Right lobe of liver (tissue), 6 donors: ENCODE results near the gene PTCD3. TPM values are rescaled to one million over a fixed set of nuclear protein-coding genes. Genes with fewer than 3 reads are reported as not detected.

Experiments used
- ATAC-seq, 4 donors: fragments of 200-7000 bp; cut with Tn5 transposase; one replicate each; pipeline ENCODE4 v1.9.1; 2020; ENCODE audit warnings: mild to moderate bottlenecking in 4 of 4, moderate library complexity in 4 of 4
- DNase-seq, 3 donors: peaks; one replicate each; pipeline ENCODE4 v3.0.0-alpha.2; 2020
- H3K27ac ChIP-seq, 3 donors: fragments of 200-600 bp; one replicate each; pipeline ENCODE4 v1.8.0; 2022
- H3K27me3 ChIP-seq, 2 donors: fragments of 200-600 bp; one replicate each; pipeline ENCODE4 v1.8.0; 2022
- H3K36me3 ChIP-seq, 4 donors: fragments of 200-600 bp; sonication (generic) in 1 of 4; one replicate each; pipeline versions ENCODE4 v1.5.1 to v1.8.0; 2017 to 2022; ENCODE audit warnings: control low read depth in 1 of 4
- H3K4me1 ChIP-seq, 4 donors: fragments of 200-600 bp; sonication (generic) in 1 of 4; one replicate each; pipeline versions ENCODE4 v1.5.1 to v1.8.0; 2017 to 2022; ENCODE audit warnings: control low read depth in 1 of 4
- H3K4me3 ChIP-seq, 3 donors: fragments of 200-600 bp; one replicate each; pipeline ENCODE4 v1.8.0; 2022
- H3K9me3 ChIP-seq, 4 donors: fragments of 200-600 bp; sonication (generic) in 1 of 4; one replicate each; pipeline versions ENCODE4 v1.5.1 to v1.8.0; 2017 to 2022; ENCODE audit warnings: control low read depth in 1 of 4
- POLR2A ChIP-seq: fragments of 450-650 bp; IDR thresholded peaks from one replicate; pipeline ENCODE4 v1.6.1; 2017; ENCODE audit warnings: antibody characterized with exemption, mild to moderate bottlenecking
- WGBS: methylation state at CpG from one replicate; pipeline ENCODE4 v1.1.6; 2018; ENCODE audit warnings: low coverage, low lambda C conversion rate; ENCODE audit not compliant: insufficient coverage; ENCODE audit errors: missing lambda C conversion rate; 5-methylcytosine and 5-hydroxymethylcytosine counted together
- intact Hi-C, 2 donors: fragments of 100-400 bp; cut with DNase I; formaldehyde crosslinking; loops; one replicate each; pipeline versions ENCODE4 v1.11.2 to v1.14.1; 2022
- total RNA-seq, 6 experiments: library from RNA; depleted of rRNA in 2 of 6; stranded (reverse); fragments of >200 nt in 2 of 6; fragmentation: NEBNext Ultra II Directional in 3 of 6; extraction: Animal tissue kit (Norgen Biotek cat#: 25700) in 3 of 6; gene quantifications; one replicate each; pipeline versions ENCODE4 v1.1.0 to v1.2.4, GENCODE V29; 2016 to 2023
- TF ChIP-seq, protein P1 (sequence below), 4 donors: fragments of 200-600 bp in 3 of 4; fragments of 450-650 bp in 1 of 4; IDR thresholded peaks; one replicate each; pipeline versions ENCODE4 v1.5.1 to v1.8.0; 2016 to 2022; ENCODE audit warnings: antibody characterized with exemption in 4 of 4, mild to moderate bottlenecking in 2 of 4
- donor health status: DM: no; HTN: yes; CAD: no.
- donor health status: DM: no; HTN: no; CAD: no.
- donor health status: DM: no; HTN: no; CAD: no.
- donor health status: DM: no; HTN: yes; CAD: no.
- donor health status: DM: no; HTN: yes; CAD: no.

Gene PTCD3
- total RNA-seq, 6 experiments from 2014 or later, result 47.6 to 68.2 (median 56.1) TPM

DNA sequence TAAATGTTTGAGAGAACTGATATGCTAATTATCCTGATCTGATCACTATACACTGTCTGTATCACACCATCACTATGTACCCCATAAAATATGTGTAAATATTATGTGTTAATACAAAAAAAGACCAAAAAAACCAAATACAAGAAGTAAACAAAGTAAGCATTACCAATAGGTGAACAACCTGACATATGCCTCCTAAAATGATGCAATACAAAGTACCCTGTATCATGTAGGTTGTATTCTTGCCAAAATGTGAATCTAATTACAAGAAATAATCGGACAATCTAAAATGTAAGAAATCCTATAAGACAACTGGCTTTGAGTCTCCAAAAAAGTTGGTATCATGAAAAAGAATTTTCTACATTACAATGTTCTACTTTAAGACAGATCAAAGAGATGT, 8.1 kb upstream of the PTCD3 start:
- no peak for ATAC-seq
- no peak for TF ChIP-seq POLR2A
- TF ChIP-seq, protein P1, sequence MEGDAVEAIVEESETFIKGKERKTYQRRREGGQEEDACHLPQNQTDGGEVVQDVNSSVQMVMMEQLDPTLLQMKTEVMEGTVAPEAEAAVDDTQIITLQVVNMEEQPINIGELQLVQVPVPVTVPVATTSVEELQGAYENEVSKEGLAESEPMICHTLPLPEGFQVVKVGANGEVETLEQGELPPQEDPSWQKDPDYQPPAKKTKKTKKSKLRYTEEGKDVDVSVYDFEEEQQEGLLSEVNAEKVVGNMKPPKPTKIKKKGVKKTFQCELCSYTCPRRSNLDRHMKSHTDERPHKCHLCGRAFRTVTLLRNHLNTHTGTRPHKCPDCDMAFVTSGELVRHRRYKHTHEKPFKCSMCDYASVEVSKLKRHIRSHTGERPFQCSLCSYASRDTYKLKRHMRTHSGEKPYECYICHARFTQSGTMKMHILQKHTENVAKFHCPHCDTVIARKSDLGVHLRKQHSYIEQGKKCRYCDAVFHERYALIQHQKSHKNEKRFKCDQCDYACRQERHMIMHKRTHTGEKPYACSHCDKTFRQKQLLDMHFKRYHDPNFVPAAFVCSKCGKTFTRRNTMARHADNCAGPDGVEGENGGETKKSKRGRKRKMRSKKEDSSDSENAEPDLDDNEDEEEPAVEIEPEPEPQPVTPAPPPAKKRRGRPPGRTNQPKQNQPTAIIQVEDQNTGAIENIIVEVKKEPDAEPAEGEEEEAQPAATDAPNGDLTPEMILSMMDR (IDR thresholded peaks at IDR 0.05), result no peak
- intact Hi-C loops, result no loop called here
- Histone ChIP-seq H3K36me3 (peaks cover 0 to 28% (median 11%) of the 10 kb centered on the region in 4 donors), H3K4me3 (no peak overlapping the region), H3K27me3 (no peaks in the 10 kb centered on the region), H3K9me3 (no peaks in the 10 kb centered on the region), H3K27ac (no peak overlapping the region), H3K4me1 (no peaks in the 10 kb centered on the region)
- WGBS, result 58% methylated on average over 1 of the region's 1 CpG
- DNase-seq, result no peak

DNA sequence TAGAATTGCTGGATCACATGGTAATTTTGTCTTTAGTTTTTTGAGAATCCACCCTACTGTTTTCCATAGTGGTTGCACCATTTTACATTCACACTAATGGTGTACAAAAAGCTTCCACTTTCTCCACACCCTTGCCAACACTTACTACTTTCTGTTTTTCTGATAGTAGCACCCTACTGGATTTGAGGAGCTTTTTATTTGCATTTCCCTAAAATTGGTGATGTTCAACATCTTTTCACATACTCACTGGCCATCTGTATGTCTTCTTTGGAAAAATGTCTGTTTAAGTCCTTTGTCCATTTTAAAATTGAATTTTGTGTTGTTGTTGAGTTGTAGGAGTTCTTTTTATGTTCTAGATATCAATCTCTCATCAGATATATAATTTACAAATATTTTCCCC, 3.9 kb upstream of the PTCD3 start:
- H3K27me3 ChIP-seq, result no peaks in the 10 kb centered on the region
- no peak overlapping the region for H3K27ac ChIP-seq
- no peak for DNase-seq
- peaks cover 0 to 28% (median 7%) of the 10 kb centered on the region in 4 donors for H3K36me3 ChIP-seq
- ATAC-seq, result no peak
- TF ChIP-seq, protein P1 (IDR thresholded peaks at IDR 0.05), result no peak
- TF ChIP-seq POLR2A, result no peak
- H3K9me3 ChIP-seq, result no peaks in the 10 kb centered on the region
- no peak overlapping the region for H3K4me3 ChIP-seq
- intact Hi-C loops, result no loop called here
- peaks cover 0 to 21% (median 6%) of the 10 kb centered on the region in 4 donors for H3K4me1 ChIP-seq

- 0% methylated on average over 31 of the region's 38 CpGs for WGBS
- H3K27me3 ChIP-seq, result no peaks in the 10 kb centered on the region
- H3K36me3 ChIP-seq, result peaks cover 0 to 12% (median 8%) of the 10 kb centered on the region in 4 donors
- intact Hi-C loops, result no loop called here
- H3K27ac ChIP-seq, result peak within 1 kb of the TSS; percentile 52 to 91 (median 90)
- peaks cover 0 to 30% (median 11%) of the 10 kb centered on the region in 4 donors for H3K4me1 ChIP-seq
- peak within 1 kb of the TSS; percentile 72 to 88 (median 73) for H3K4me3 ChIP-seq
- ATAC-seq, result peak; percentile 91 to 98 (median 96)
- DNase-seq, result peak; percentile 89 to 94 (median 94)
- H3K9me3 ChIP-seq, result no peaks in the 10 kb centered on the region
- TF ChIP-seq, protein P1 (IDR thresholded peaks at IDR 0.05), result no peak
- no peak for TF ChIP-seq POLR2A
Observed at GRCh38 chr2:86105252-86105968, 625 bp upstream of the PTCD3 start, which contains the start of gene POLR1A. POLR1A (minus strand) TSS chr2:86105886; CDS start chr2:86105776, 110 bp downstream.

DNA sequence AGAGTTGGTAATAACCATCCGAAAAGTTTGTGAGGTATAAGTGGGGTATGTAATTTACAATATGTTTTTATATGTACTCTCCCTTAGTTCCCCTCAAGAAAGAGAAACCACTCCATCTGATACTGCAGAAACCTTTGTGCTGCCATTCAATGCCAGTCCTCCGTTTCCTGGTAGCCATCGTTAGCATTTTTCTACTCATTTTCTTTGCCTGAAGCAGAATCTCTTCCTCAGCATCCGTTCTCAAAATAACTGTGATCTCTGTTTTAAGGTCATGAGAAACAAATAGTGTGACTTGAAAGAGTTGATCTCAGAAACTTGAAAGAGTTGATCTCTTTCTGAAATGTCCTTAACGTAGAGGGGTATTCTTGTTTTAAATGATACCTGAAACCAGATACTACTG, 996 bp downstream of the PTCD3 start:
- peaks cover 0 to 30% (median 11%) of the 10 kb centered on the region in 4 donors for H3K4me1 ChIP-seq
- no peaks in the 10 kb centered on the region for H3K27me3 ChIP-seq
- H3K36me3 ChIP-seq, result peaks cover 0 to 28% (median 13%) of the 10 kb centered on the region in 4 donors
- no peak overlapping the region for H3K27ac ChIP-seq
- intact Hi-C loops, result no loop called here
- WGBS, result 17% methylated on average over 5 of the region's 5 CpGs
- DNase-seq (no peak), ATAC-seq (no peak)
- no peak for TF ChIP-seq POLR2A
- H3K4me3 ChIP-seq, result peak overlapping the region; percentile 72 to 88 (median 73)
- no peaks in the 10 kb centered on the region for H3K9me3 ChIP-seq

- no peaks in the 10 kb centered on the region for H3K4me1 ChIP-seq
- H3K9me3 ChIP-seq, result no peaks in the 10 kb centered on the region
- WGBS, result 100% methylated on average over 2 of the region's 2 CpGs
- intact Hi-C loops, result no loop called here
- ATAC-seq (no peak), DNase-seq (no peak)
- TF ChIP-seq POLR2A, result no peak
- TF ChIP-seq, protein P1 (IDR thresholded peaks at IDR 0.05), result no peak
- H3K4me3 ChIP-seq, result no peak overlapping the region
- no peaks in the 10 kb centered on the region for H3K27me3 ChIP-seq
- peaks cover 31 to 93% (median 49%) of the 10 kb centered on the region in 4 donors for H3K36me3 ChIP-seq
- no peak overlapping the region for H3K27ac ChIP-seq
Observed at GRCh38 chr2:86118130-86118529, 12.1 kb downstream of the PTCD3 start.
